Tibial artery (tissue), 4 donors: ENCODE results near the gene CSK.

Experiments
- DNase-seq, 2 donors: peaks; one replicate each; pipeline ENCODE4 v3.0.0-alpha.2; 2019
- H3K27ac ChIP-seq, 2 donors: fragments of 200-600 bp; sonication (generic) in 1 of 2; 1 replicate in 1 of 2; 2 replicates in 1 of 2; pipeline ENCODE4 v1.5.1; 2018 to 2019; ENCODE audit warnings: mild to moderate bottlenecking in 1 of 2
- H3K27me3 ChIP-seq, 2 donors: fragments of 200-600 bp; sonication (generic) in 1 of 2; one replicate each; pipeline versions ENCODE4 v1.5.1 to v1.6.0; 2016 to 2019
- H3K36me3 ChIP-seq, 3 donors: fragments of 200-600 bp; sonication (generic) in 2 of 3; one replicate each; pipeline ENCODE4 v1.5.1; 2016 to 2019; ENCODE audit warnings: mild to moderate bottlenecking in 2 of 3
- H3K4me1 ChIP-seq, 4 donors: fragments of 200-600 bp; sonication (generic) in 2 of 4; 1 replicate in 3 of 4; 2 replicates in 1 of 4; pipeline ENCODE4 v1.5.1; 2016 to 2019
- H3K4me3 ChIP-seq, 2 donors: fragments of 200-600 bp; sonication (generic) in 1 of 2; 1 replicate in 1 of 2; 2 replicates in 1 of 2; pipeline ENCODE4 v1.5.1; 2018 to 2019; ENCODE audit warnings: mild to moderate bottlenecking in 2 of 2
- H3K9me3 ChIP-seq, 3 donors: fragments of 200-600 bp; sonication (generic) in 1 of 3; one replicate each; pipeline ENCODE4 v1.5.1; 2016 to 2019
- intact Hi-C: fragments of 100-400 bp; cut with DNase I; formaldehyde crosslinking; loops from one replicate; pipeline ENCODE4 v1.15.0; 2023; ENCODE audit warnings: low total_unique reads
- TF ChIP-seq, protein P1 (sequence below), 2 experiments: fragments of 200-600 bp in 1 of 2; fragments of 450-650 bp in 1 of 2; IDR thresholded peaks; one replicate each; pipeline ENCODE4 v1.5.1; 2017 to 2019; ENCODE audit warnings: antibody characterized with exemption in 2 of 2, mild to moderate bottlenecking in 1 of 2, moderate library complexity in 1 of 2

CSK gene

DNA sequence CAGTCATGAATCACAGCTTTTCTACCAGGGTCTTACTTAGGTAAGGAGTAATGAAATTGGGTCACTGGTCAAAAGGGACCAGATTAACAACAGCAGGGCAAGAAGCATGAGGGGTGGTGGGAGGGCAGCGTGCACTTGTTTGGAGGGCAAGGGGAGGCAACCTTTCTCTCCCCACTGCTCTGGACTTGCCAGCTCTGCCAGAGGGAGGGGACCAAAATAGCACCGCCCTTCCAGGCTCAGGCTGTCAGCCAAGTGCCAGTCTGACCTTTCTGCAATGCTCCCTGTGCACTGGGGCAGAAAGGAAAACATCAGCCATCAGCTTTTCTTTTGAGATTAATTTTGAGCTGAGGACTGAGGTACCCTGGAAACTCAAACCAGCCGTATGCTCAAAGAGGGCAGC lies 65.6 kb downstream of the CSK start:
- TF ChIP-seq, protein P1, sequence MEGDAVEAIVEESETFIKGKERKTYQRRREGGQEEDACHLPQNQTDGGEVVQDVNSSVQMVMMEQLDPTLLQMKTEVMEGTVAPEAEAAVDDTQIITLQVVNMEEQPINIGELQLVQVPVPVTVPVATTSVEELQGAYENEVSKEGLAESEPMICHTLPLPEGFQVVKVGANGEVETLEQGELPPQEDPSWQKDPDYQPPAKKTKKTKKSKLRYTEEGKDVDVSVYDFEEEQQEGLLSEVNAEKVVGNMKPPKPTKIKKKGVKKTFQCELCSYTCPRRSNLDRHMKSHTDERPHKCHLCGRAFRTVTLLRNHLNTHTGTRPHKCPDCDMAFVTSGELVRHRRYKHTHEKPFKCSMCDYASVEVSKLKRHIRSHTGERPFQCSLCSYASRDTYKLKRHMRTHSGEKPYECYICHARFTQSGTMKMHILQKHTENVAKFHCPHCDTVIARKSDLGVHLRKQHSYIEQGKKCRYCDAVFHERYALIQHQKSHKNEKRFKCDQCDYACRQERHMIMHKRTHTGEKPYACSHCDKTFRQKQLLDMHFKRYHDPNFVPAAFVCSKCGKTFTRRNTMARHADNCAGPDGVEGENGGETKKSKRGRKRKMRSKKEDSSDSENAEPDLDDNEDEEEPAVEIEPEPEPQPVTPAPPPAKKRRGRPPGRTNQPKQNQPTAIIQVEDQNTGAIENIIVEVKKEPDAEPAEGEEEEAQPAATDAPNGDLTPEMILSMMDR (IDR thresholded peaks at IDR 0.05) = no peak
- peaks cover 47 to 73% (median 67%) of the 10 kb centered on the region in 3 donors for H3K36me3 ChIP-seq
- H3K9me3 ChIP-seq = no peaks in the 10 kb centered on the region
- H3K27me3 ChIP-seq = no peaks in the 10 kb centered on the region
- intact Hi-C loops = no loop called here
- H3K4me1 ChIP-seq = peaks cover 0 to 12% (median 8%) of the 10 kb centered on the region in 4 donors
- no peak for DNase-seq
- no peak overlapping the region for H3K27ac ChIP-seq
- no peak overlapping the region for H3K4me3 ChIP-seq

DNA sequence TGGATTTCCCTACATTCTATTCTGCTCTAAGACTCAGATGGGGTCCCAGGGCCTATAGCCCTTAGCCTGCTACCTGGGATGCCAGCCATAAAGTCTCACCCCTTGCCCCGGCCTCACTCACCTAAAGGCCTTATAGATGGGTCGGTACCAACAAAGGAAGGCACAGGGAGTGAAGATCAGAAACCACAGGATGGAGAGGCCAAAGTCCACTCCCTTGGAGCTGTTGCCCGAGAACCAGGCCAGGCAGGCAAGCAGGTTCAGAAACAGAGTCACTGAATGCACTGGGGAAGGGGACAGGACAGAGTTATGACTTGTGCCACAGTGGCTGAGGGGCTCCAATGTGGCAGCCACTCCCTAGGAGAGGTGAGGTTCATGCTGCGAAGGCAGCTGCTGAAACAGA lies 68.5 kb downstream of the CSK start:
- H3K4me1 ChIP-seq = no peaks in the 10 kb centered on the region
- no peak overlapping the region for H3K27ac ChIP-seq
- H3K9me3 ChIP-seq = no peaks in the 10 kb centered on the region
- TF ChIP-seq, protein P1 (IDR thresholded peaks at IDR 0.05) = no peak
- peaks cover 64 to 84% (median 80%) of the 10 kb centered on the region in 3 donors for H3K36me3 ChIP-seq
- no peak for DNase-seq
- H3K4me3 ChIP-seq = no peak overlapping the region
- intact Hi-C loops = no loop called here
- H3K27me3 ChIP-seq = no peaks in the 10 kb centered on the region

DNA sequence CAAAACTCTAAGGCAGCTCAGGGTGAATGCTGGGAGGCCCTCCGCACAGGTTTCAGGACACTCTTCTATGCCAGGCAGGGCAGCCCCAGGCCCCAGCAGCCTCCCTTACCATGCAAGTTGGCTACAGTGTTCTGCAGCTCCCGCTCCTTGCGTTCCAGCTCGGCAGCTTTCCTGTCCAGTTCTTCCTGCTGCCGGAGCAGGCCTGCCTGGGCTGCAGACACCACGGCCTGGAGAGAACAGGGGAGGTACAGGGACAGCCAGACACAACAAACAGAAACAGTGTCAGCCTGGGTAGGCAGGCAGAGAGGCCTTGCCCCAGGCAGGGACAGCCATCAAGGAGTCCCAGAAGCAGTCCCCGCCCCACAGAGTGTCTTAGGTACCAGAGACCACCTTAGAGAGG lies 70.1 kb downstream of the CSK start:
- DNase-seq = no peak
- no peaks in the 10 kb centered on the region for H3K9me3 ChIP-seq
- H3K27ac ChIP-seq = no peak overlapping the region
- TF ChIP-seq, protein P1 (IDR thresholded peaks at IDR 0.05) = no peak
- no peak overlapping the region for H3K4me3 ChIP-seq
- intact Hi-C loops = no loop called here
- H3K4me1 ChIP-seq = no peaks in the 10 kb centered on the region
- peaks cover 64 to 74% (median 73%) of the 10 kb centered on the region in 3 donors for H3K36me3 ChIP-seq
- H3K27me3 ChIP-seq = no peaks in the 10 kb centered on the region
